ENCODE results near the gene PSMD5. TPM values are rescaled to one million over a fixed set of nuclear protein-coding genes. Genes with fewer than 3 reads are reported as not detected.

Gene PSMD5
- total RNA-seq, 1 experiment from 2014 or later: 68.1 TPM

DNA sequence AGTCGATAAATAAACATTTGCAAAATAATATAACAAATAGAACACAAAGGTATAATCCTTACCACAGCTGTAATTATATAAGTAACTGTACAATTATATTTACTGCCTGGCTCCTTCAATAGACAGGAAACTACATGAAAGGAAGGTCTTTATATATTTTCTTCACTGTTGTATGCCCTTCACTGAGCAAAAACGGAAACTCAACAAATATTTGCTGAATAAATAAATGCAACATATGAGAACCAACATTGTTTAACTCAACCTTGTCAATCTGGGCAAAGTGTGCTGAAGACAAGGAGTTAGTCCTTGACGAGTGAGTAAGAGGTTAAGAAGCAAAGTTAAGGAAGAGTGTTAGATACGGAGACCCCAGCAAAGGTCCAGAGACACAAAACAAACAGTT is 22.6 kb downstream of the PSMD5 start:
- Histone ChIP-seq H3K36me3 (ENCODE audit: control insufficient read depth, insufficient read depth, low read length) (peaks cover 1% of the 10 kb centered on the region; the same call in 1 of the 2 replicates), H3K4me1 (no peaks in the 10 kb centered on the region), H3K4me3 (ENCODE audit: low read depth, low read length) (no peak overlapping the region), H3K27me3 (replicated peaks; ENCODE audit: control insufficient read depth, insufficient read depth, low read length) (no peaks in the 10 kb centered on the region), H3K9me3 (peaks cover 2% of the 10 kb centered on the region; the same call in 1 of the 2 replicates)
- TF ChIP-seq, protein P1, sequence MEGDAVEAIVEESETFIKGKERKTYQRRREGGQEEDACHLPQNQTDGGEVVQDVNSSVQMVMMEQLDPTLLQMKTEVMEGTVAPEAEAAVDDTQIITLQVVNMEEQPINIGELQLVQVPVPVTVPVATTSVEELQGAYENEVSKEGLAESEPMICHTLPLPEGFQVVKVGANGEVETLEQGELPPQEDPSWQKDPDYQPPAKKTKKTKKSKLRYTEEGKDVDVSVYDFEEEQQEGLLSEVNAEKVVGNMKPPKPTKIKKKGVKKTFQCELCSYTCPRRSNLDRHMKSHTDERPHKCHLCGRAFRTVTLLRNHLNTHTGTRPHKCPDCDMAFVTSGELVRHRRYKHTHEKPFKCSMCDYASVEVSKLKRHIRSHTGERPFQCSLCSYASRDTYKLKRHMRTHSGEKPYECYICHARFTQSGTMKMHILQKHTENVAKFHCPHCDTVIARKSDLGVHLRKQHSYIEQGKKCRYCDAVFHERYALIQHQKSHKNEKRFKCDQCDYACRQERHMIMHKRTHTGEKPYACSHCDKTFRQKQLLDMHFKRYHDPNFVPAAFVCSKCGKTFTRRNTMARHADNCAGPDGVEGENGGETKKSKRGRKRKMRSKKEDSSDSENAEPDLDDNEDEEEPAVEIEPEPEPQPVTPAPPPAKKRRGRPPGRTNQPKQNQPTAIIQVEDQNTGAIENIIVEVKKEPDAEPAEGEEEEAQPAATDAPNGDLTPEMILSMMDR (IDR thresholded peaks at IDR 0.05; ENCODE audit: insufficient read depth in 1 of 2, low read depth in 1 of 2, low read length in 1 of 2, severe bottlenecking in 1 of 2, unreplicated experiment in 1 of 2): no peak
- CTCF ChIA-PET: no interaction called here
- no peak overlapping the region for H3K27ac Mint-ChIP-seq (ENCODE audit: unreplicated experiment)
- H3K36me3 Mint-ChIP-seq (ENCODE audit: insufficient read depth, unreplicated experiment): peaks cover 76% of the 10 kb centered on the region
- intact Hi-C loops (cut with micrococcal nuclease; ENCODE audit: unreplicated experiment): no loop called here
- H3K27me3 Mint-ChIP-seq (ENCODE audit: insufficient read depth, unreplicated experiment): no peaks in the 10 kb centered on the region
- no TSS peak for BruUV-seq (replicated peaks)
- DNase-seq: no peak
- H3K9me3 Mint-ChIP-seq (ENCODE audit: unreplicated experiment): no peaks in the 10 kb centered on the region
- no peaks in the 10 kb centered on the region for H3K4me1 Mint-ChIP-seq (ENCODE audit: low read depth, unreplicated experiment)
- no peak overlapping the region for H3K4me3 Mint-ChIP-seq (ENCODE audit: unreplicated experiment)
- POLR2A ChIA-PET: no interaction called here

DNA sequence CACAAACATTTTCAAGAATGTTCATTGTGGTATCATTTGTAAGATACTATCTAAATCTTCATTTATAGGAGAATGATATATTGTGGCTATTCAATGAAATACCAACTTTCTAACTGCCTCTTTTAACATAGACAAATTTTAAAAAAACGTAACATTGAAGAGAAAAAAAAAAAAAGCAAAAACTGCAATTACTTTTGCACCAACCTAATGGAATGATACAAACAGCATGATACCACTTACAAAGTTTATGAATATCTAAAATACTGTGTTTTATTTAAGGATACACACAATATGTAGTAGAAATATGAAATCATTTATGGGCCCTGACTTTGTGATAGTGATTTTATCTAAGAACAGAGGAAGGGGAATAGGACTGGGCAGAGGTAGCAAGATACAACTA is 24.1 kb downstream of the PSMD5 start:
- H3K4me1 ChIP-seq: no peaks in the 10 kb centered on the region
- CTCF ChIA-PET: no interaction called here
- H3K4me3 Mint-ChIP-seq (ENCODE audit: unreplicated experiment): no peak overlapping the region
- H3K4me1 Mint-ChIP-seq (ENCODE audit: low read depth, unreplicated experiment): no peaks in the 10 kb centered on the region
- POLR2A ChIA-PET: no interaction called here
- H3K4me3 ChIP-seq (ENCODE audit: low read depth, low read length): no peak overlapping the region
- TF ChIP-seq, protein P1 (IDR thresholded peaks at IDR 0.05; ENCODE audit: insufficient read depth in 1 of 2, low read depth in 1 of 2, low read length in 1 of 2, severe bottlenecking in 1 of 2, unreplicated experiment in 1 of 2): no peak
- no TSS peak for BruUV-seq (replicated peaks)
- no peaks in the 10 kb centered on the region; the same call in 1 of the 2 replicates for H3K9me3 ChIP-seq
- intact Hi-C loops (cut with micrococcal nuclease; ENCODE audit: unreplicated experiment): no loop called here
- H3K9me3 Mint-ChIP-seq (ENCODE audit: unreplicated experiment): no peaks in the 10 kb centered on the region
- H3K36me3 ChIP-seq (ENCODE audit: control insufficient read depth, insufficient read depth, low read length): peaks cover 1% of the 10 kb centered on the region; the same call in 1 of the 2 replicates
- no peaks in the 10 kb centered on the region for H3K27me3 ChIP-seq (replicated peaks; ENCODE audit: control insufficient read depth, insufficient read depth, low read length)
- no peak for DNase-seq
- H3K36me3 Mint-ChIP-seq (ENCODE audit: insufficient read depth, unreplicated experiment): peaks cover 61% of the 10 kb centered on the region
- H3K27ac Mint-ChIP-seq (ENCODE audit: unreplicated experiment): no peak overlapping the region
- H3K27me3 Mint-ChIP-seq (ENCODE audit: insufficient read depth, unreplicated experiment): no peaks in the 10 kb centered on the region

DNA sequence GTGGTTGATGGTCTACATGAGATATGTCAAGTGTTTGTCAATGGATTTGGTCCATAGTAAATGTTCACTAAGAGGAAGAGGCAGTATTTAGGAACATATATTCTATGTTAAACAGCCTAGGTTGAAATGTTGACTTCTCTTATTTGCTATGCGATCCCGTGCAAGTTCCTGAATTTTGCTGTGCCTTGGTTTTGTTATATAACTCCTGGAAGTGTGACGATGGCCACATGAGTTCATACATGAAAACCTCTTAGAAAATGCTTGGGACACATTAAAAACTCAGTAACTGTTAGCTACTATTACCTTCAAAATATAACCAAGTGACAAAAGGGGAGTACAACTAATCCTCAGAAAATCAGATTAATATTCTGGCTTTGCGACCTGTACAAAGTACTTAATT is 27.6 kb downstream of the PSMD5 start:
- Mint-ChIP-seq H3K27me3 (ENCODE audit: insufficient read depth, unreplicated experiment) (no peaks in the 10 kb centered on the region), H3K9me3 (ENCODE audit: unreplicated experiment) (peaks cover 5% of the 10 kb centered on the region), H3K4me3 (ENCODE audit: unreplicated experiment) (no peak overlapping the region), H3K36me3 (ENCODE audit: insufficient read depth, unreplicated experiment) (peaks cover 29% of the 10 kb centered on the region), H3K4me1 (ENCODE audit: low read depth, unreplicated experiment) (no peaks in the 10 kb centered on the region), H3K27ac (ENCODE audit: unreplicated experiment) (no peak overlapping the region)
- H3K4me3 ChIP-seq (ENCODE audit: low read depth, low read length): no peak overlapping the region
- intact Hi-C loops (cut with micrococcal nuclease; ENCODE audit: unreplicated experiment): no loop called here
- no peaks in the 10 kb centered on the region for H3K4me1 ChIP-seq
- POLR2A ChIA-PET: no interaction called here
- TF ChIP-seq, protein P1 (IDR thresholded peaks at IDR 0.05; ENCODE audit: insufficient read depth in 1 of 2, low read depth in 1 of 2, low read length in 1 of 2, severe bottlenecking in 1 of 2, unreplicated experiment in 1 of 2): no peak
- no peaks in the 10 kb centered on the region for H3K27me3 ChIP-seq (replicated peaks; ENCODE audit: control insufficient read depth, insufficient read depth, low read length)
- H3K36me3 ChIP-seq (ENCODE audit: control insufficient read depth, insufficient read depth, low read length): peaks cover 1% of the 10 kb centered on the region; the same call in 1 of the 2 replicates
- CTCF ChIA-PET: no interaction called here
- DNase-seq: no peak
- no peaks in the 10 kb centered on the region for H3K9me3 ChIP-seq
- BruUV-seq (replicated peaks): no TSS peak
